ENCODE results near the gene VKORC1.

VKORC1 gene

DNA sequence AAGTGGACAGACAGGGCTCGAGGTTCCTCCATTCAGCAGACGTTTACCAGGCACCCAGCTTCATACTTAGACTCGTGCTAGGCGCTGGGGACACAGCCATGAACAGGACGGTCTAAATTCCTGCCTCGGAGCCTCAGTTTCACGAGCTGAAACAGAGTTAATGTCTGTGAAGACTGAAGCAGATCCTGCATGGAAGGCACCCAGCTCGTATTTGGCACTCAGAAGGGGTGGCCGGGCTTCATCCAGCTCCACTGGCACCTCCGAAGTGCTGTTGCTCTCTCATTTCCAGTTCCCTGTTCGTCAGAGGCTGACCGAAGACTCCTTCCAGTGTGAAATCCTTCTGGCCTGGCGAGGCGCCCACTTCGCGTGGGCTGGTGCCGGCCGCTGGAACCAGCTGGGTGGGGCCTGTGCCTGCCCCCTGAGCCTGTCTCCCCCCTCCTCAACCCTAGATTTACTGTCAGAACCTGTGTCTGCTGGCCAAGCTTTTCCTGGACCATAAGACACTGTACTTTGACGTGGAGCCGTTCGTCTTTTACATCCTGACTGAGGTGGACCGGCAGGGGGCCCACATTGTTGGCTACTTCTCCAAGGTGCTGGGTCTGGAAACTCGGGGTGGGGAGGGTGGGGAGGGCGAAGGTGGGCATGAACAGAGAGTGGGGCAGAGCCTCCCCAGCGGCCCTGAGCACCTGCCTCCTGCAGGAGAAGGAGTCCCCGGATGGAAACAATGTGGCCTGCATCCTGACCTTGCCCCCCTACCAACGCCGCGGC lies 35.2 kb upstream of the VKORC1 start:
- DNase-seq: peak; percentile 16

DNA sequence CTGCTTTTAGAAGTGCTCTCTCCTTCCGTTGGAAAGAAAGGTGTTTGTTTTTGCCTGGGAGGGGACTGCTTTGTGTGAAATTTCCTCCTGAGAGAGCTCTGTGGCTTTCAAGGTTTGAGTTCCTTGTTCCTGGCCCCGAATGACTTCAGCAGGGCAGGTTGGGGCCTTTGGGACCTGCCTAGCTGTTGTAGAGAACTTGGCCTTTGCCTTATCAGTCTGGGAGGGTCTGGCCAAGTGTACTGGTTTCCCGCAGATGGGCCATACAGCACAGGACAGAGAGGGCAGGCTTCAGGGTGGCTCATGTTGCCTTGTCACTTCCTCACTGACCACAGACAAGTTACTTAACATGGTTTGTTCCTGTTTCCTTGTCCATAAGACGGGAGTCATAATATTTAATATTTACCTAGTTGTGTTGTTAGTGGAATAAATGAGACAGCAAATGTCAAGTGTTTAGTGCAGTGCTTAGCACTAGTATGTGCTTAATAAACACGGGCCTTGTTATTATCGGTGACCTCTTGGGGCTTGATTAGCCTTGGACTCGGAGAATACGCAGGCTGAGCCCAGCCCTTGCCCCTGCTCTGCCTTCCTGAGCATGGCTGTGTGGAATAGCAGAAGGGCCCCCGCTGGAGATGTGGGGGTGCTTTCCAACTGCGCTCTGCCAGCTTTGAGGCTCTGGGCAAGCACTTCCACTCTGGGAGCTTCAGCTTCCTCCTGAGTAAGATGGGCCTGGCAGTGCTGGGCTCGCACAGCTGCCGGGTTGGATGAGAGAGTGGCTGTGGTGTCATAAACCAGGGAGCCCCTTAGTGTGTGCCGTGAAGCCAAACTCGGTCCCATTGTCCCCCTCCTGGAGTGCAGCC lies 34.3 kb upstream of the VKORC1 start:
- peak; percentile 92 for DNase-seq

DNA sequence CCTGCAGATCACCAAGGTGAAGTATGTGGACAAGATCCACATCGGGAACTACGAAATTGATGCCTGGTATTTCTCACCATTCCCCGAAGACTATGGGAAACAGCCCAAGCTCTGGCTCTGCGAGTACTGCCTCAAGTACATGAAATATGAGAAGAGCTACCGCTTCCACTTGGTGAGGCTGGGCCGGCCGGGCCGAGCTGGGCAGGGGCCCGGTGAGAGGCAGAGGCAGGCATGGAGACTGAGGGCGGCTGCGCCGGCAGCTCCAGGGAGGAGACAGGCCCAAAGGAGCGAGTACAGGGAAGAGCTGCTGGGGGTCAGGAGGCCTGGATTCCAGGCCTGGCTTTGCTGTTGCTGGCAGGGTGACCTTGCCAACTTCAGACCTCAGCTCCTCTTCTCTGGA lies 32.6 kb upstream of the VKORC1 start:
- DNase-seq: no peak

DNA sequence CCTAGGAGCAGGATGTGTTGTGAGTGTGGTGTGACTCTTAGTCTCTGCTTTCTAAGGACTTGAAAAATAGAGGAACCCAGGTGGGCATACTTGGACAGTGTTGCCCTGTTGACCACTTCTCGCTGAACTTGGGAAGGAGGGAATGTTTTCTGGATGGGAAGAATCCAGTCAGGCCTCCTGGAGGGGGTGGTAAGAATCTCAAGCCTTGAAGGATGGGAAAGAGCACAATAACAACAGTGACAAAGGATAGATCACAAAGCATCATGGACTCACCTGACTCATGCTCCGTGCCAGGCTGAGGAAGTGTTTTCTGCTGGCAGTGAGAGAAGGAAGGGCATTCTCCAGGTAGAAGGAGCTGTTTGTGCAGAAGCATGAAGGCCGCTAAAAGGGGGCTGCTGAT lies 31.2 kb upstream of the VKORC1 start:
- no peak for DNase-seq

DNA sequence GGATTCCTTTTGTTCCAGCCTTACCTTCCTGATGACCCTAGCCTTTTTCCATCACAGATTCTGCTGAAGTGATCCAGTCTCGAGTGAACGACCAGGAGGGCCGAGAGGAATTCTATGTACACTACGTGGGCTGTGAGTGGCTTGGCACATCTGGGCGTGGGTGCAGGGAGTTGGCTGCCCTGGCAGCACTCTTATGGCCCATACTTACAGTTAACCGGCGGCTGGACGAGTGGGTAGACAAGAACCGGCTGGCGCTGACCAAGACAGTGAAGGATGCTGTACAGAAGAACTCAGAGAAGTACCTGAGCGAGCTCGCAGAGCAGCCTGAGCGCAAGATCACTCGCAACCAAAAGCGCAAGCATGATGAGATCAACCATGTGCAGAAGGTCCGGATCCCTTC lies 25.5 kb upstream of the VKORC1 start:
- no peak for DNase-seq

DNA sequence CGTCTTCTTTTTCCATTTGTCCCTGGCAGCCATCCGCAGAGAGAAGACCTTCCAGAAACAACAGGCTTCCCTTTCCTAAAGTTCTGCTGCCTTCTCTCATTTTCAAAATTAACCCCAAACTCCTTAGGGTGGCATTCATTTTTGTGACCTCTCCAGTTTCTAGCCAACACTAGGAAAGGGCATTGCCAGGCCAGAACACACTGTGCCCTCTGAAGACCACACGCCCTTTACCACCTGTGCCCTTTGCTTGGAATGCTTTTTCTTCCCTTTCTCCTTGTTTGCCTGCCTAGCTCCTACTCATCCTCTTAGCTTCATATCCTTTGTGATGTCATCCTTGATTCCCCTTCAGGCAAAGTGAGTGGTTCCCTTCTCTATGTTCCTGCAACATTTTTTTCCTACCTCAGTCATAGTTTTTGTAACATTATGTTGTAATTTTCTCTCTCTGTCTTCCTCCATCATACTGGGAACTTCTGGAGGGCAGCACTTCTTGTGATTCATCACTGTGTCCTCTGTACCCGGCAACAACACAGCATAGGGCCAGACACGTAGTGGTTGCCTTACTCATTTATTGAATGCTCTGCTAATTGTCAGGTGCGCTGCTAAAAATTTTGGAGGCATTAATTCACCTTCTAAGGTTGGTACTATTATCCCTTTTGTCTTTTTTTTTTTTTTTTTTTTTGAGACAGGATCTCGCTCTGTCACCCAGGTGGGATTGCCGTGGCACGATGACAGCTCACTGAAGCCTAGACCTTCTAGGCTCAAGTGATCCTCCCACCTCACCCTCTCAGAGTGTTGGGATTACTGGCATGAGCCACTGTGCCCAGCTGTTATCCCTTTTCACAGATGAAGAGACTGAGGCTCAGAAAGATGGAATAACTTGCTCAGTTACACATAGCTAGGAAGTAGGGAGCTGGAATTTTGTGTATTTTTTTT lies 23.9 kb upstream of the VKORC1 start:
- DNase-seq: no peak

DNA sequence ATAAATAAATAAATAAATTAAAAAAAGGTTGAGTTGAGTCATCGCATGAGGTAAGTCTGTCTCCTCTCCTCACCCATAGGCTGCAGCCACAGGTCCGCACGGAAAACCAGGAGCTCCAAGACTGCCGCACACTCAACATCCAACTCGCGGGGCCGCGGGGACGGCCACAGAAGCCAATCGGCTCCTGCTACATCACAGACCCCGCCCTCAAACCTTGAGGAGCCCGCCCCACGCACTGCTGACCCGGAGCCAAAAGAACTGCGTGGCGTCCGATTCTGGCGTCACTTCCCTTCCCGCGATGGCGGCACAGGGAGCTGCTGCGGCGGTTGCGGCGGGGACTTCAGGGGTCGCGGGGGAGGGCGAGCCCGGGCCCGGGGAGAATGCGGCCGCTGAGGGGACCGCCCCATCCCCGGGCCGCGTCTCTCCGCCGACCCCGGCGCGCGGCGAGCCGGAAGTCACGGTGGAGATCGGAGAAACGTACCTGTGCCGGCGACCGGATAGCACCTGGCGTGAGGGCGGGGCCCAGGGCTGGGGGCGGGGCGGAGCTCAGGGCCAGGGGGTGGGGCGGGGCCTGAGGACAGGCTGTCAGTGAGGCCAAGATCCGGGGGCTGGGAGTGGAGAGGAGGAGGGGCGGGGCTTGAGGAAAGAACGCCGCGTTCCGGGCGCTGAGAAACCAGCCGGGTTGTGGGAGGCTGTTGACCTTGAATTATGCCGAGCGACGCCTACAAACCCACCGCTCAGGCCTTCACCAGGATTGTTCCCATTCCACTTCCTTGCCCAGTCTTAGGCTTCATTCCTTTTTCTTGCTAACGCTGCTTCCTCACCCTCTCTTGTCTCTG lies 23.0 kb upstream of the VKORC1 start, which contains the start of gene KAT8:
Gene KAT8, plus strand, starts transcription at position 281 of the 839 bp plus-strand sequence. Its CDS starts 18 bp downstream, at position 299.
- peak; percentile 99 for DNase-seq

DNA sequence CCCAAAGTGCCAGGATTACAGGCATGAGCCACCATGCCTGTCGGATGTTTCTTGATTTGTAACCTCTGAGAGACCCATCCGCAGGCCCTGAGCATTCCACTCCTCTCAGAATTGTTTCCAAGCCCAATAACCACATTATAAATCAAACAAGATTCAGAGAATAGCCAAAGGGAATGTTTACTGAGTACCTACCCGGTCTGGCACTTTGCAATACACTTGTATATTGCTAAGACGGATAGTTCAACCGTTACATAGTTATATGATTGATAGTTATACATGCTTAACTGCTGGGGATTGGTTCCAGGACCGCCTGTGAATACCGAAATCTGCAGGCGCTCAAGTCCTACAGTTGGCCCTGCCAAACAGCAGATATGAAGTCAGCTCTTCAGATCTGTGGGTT lies 19.9 kb upstream of the VKORC1 start:
- no peak for DNase-seq

DNA sequence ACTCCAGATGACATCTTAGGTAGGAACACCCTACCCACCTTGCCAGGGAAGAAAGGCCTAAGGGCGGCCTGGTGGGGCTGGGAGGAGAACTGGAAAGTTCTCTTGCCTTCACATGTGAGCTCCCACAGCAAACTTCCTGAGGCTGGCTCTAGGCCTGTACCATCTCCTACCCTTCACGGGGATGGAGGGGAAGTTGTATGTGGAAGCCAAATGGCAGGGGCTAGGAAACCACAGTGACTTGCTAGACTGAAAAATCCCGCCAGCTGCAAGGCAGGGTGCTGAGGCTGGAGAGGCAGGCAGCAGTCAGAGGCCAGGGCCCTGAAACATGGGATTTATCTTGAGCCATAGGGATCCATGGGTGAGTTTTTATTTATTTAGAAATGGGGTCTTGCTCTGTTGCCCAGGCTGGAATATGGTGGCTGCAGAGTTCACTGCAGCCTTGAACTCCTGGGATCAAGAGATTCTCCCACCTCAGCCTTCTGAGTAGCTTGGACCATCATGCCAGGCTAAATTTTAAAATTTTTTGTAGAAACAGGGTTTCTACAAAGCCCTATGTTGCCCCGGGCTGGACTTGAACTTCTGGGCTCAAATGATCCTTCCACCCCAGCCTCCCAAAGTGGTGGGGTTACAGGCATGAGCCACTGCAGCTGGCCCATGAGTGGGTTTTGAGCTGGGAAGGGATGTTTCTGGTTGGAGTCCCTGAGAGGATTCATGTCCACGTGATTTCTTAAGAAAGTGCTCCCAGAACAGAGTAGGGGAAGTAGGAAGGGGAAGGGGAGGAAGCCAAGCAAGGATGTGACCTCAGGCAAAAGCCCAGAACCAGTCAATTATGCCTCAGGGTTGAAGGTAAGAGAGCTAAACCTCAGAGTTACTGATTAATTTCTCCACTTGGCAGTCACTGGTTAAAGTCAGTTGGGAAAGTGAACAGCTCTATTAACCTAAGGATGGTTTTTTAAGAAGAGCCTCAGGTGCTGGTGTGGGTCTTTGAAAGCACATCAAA lies 18.8 kb upstream of the VKORC1 start:
- DNase-seq: peak; percentile 18

DNA sequence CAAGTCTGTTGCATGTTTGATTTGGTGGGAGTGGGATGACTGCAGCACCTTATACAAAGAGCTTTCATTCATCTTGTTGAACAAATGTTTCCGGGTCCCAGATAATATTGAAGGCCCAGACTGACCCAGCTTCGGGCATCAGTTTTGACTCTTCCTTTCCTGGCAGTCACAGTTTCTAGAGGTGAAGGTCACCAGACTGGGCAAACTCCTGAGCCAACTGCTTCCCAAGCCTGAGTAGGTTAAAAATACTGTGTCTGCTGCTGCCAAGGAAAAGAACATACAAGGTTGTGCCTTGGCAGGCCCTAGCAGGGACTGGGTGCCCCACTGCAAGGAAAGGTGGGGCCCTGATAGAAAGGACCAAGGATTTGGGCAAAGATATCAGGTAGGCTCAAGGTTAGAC lies 18.1 kb upstream of the VKORC1 start:
- DNase-seq: no peak

DNA sequence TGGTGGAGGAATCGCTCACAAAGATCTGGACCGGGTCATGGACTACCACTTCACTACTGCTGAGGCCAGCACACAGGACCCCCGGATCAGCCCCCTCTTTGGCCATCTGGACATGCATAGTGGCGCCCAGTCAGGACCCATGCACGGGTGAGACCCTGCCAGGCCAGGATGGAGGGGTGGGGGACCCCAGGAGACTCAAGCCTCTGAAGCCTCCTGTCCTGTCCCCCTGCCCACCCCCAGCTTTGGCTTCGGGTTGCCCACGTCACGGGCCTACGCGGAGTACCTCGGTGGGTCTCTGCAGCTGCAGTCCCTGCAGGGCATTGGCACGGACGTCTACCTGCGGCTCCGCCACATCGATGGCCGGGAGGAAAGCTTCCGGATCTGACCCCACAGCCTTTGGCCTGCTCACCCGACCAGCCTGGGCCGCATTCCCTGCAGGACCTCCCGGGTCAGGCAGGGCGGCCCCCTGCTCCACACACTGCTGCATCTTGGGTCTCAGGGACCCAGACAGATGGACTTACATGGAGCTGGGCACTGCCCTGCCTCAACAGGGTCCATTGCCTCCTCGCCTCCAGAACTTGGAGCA lies 17.4 kb upstream of the VKORC1 start:
- DNase-seq: no peak

DNA sequence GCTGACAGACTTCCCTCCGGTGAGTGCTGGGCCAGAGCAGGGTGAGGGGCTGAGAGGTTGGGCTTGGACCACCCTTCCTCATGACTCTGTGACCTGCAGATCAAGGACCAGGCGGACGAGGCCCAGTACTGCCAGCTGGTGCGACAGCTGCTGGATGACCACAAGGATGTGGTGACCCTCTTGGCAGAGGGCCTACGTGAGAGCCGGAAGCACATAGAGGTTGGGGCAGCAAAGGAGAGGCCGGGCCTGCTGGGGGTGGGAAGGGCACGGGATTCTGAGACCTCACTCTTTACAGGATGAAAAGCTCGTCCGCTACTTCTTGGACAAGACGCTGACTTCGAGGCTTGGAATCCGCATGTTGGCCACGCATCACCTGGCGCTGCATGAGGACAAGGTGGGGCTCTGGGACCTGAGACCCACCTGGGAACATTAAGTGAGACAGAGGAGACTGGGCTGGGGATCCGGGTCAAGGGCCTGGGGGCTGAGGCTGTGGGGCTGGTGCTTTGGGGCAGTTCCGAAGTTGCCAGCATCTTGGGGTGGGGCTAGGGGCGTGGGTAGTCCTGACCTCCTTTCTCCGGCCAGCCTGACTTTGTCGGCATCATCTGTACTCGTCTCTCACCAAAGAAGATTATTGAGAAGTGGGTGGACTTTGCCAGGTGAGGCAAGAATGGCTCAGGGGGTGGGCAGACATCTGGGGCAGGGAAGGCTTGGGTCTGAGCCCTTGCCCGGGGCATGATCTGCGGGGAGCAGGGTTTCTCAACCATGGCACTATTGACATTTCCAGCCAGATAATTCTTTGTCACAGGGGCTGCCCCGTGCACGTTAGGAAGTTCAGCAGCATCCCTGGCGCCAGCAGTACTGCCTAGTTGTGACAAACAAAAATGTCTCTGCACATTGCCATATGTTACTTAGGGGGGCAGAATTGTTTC lies 15.8 kb upstream of the VKORC1 start:
- DNase-seq: no peak

DNA sequence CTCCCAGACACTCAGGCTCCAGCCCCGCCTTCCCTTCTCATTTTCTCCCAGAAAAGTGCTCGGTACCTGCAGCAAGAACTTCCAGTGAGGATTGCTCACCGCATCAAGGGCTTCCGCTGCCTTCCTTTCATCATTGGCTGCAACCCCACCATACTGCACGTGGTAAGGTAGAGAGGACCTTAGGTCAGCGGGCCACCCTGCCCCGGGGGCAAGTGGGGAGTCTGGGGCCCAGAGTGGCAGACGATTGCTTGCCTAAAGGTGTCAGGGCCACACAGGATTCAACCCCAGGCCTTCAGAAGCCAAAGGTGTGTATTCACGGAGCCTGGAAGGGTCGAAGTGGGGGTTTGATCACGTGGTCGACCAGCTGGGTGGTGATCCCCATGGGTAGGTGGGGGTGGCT lies 15.0 kb upstream of the VKORC1 start:
- DNase-seq: no peak

DNA sequence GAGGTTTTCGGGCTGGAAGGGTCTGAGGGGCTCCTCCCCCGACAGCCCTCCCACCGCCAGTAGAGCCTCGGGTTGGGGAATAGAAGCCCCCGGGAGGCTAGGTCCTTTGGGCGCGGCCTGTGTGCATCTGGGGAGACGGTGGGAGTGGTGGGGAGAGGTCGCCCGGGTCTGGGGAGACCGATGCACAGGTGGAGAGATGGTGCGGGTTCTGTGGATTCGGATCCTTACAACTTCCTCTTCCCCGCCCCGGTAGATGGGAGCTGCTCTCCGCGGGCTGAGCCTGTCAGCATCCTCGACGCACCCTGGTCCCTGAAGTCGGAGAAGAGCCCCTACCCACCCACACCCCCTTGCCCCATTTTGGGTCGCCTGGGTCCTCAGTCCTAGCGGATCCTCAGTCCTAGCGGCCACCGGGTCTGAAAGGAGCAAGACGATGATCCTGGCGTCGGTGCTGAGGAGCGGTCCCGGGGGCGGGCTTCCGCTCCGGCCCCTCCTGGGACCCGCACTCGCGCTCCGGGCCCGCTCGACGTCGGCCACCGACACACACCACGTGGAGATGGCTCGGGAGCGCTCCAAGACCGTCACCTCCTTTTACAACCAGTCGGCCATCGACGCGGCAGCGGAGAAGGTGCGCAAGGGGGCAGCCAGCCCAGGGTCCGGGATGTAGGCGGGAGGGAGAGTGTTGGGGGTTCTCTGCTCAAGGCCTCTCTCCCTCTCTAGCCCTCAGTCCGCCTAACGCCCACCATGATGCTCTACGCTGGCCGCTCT lies 14.4 kb upstream of the VKORC1 start:
- DNase-seq: no peak

DNA sequence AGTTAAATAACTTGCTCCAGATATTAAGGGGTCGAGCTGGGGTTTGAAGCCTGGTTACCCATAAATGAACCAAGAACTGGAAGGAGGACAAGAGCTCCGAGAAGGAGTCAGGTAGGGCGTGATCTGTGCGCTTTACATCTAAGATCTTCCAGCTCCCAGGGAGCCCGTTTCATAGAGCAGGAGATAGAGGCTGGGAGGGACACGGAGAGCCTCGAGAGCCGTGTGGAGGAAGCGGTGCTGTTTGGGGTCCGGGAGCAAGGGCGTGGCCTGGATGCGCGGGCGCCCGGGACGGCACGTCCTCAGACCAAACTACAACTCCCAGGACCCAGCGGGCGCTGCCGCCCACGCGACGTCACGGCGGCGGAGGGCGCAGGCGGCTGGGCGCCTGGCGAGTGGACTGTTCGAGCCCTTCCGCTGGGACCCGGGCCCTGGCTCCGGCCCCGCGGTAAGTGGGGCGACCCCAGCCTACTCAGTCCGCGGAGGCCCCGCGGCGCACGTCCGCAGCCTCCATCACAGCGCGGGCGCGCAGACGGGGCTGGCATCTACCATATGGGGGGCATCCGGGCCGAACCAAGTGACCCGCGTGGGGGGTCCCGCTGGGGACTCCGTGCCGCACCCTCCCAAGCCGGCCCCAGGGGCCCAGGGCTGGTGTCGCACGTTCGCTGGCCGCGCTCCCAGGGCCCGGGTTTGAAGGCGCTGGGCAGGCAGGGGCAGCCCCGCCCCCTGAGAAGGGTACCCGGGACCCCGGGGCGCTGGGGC lies 13.6 kb upstream of the VKORC1 start, which contains the start of gene BCKDK:
Gene BCKDK, plus strand, starts transcription at position 352 of the 759 bp plus-strand sequence. CDS start 838 bp downstream, outside the sequence.
- DNase-seq: peak; percentile 79

DNA sequence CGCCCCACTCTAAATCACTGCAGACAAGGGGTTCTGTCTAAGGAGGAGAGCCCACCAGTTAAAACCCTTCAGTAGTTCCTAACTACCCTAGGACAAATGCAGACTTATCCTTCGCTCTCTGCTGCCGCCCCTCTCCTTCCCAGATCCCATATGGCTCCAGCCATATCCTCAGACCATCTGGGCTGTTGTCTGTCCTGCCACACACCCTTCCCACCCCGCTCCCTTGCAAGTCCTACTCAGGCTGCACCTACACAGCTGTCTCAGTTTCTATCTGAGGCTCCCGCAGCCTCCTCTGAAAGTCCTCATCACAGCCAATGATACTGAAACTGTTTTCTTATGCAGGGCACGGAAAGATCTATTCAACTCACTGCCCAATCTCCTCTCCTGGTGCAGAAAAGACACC lies 12.9 kb upstream of the VKORC1 start:
- no peak for DNase-seq
